ENCODE measurements around the gene ADGRL4.
"Not testable (repeated sequence)": the region's sequence is repeated elsewhere in the genome, so short reads cannot be mapped to it uniquely, and the experiment has no call there.

The ADGRL4 gene

DNA sequence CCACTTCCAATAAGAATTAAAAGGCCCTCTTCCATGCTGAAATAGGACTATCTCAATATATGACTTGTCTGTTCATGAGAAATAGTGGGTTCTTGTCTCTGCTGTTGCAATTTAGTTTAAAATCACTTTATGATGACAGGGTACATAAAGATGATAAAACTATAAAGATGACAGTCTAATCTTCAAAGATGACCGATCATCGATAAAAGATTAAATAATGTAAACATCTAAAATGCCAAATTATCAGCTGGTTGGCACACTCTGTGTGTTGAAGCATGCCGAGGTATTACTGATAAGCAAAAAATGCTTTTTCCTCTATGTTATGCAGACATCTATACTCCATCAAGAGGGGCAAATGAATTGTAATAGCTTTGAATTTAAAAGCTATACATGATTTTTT lies 89.5 kb downstream of the ADGRL4 start:
- no peak for DNase-seq (ENCODE audit: low read depth)

DNA sequence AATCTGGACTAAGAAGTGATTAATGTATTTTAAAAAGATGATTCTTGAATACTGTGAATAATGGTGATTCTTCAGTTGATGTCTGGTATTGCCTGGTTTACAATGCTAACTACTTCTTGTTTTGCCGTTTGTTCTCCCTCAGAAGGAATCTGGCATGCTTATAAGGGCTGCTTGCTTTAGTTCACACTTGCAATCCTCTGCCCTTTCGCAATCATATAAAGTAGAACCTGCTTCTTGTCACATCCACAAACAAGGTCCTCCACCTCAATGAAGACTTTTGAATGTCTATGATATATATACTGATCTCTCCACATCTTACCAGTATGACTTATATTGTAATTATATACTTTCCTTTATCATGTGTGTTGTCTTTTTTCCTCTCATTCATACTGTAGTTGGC lies 92.6 kb downstream of the ADGRL4 start:
- no peak for DNase-seq (ENCODE audit: low read depth)

DNA sequence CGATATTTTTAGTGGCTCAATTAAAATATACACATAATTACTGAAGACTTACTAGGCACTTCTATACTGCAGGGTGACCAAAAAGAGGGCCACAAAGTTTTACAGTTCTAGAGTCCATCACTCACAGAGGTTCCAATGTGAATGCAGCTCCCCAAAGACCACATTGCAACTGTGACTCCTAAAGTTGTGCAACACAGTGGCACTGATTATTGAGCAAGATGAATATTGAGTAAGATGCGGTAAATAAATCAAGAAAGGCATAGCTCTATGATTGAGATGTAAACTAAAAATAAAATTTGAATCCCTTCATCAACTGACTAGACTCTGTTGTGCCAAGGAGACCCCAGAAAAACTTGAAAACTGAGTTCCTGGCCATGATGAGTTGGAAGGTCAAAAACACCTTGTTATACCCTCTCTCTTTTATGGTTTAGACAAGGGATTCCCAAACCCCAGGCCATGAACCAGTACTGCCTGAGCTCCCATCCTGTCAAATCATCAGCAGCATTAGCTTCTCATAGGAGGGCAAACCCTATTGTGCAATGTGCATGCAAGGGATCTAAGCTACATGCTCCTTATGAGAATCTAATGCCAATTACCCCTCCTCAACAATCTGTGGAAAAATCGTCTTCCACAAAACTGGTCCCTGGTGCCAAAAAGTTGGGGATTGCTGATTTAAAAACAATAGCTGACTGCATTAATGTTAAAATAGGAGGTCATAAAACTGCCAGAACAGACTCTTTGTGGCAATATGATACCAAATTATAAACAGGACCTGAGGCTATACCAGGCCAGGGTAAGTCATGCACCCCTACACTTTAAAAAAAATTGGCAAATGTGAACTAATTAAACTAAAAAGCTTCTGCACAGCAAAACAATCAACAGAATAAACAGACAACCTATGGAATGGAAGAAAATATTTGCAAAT lies 94.3 kb downstream of the ADGRL4 start:
- DNase-seq (ENCODE audit: low read depth) = no peak

DNA sequence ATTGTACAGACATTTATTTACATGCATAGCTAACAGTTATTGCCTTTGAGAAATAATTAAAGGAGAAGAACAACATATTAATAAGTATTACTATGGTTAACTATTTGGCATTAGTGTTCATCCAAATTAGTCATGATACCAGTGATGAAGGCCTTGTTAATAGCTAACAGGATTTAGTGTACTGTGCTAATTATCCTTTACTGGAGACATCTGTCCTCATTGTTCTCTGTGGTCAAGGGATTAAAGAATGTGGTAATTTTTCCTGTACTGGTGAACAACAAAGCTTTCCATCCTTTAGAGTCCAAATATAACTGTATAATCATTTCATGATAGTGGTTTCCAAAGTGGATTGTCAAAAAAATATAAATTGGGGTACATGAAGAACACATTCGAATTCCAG lies 103.9 kb downstream of the ADGRL4 start:
- no peak for DNase-seq (ENCODE audit: low read depth)

DNA sequence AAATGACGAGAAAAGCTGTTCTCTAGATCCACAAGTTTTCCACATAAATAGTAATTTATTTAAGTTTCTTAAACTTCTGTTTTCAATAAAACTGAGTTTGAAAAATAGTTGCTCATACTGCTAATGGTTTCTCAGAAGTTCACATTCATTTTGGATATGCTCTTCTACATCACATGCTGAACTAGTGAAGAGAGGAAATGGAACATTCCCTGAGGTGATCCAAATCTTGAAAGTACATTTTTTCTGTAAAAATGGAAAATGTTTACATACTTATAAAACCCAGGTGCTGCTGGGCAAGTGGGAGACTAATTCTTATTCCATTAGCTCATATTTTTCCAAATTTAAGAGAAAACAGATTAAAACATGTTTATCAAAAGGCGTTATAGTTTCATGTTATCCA lies 111.7 kb downstream of the ADGRL4 start:
- DNase-seq (ENCODE audit: low read depth) = no peak

DNA sequence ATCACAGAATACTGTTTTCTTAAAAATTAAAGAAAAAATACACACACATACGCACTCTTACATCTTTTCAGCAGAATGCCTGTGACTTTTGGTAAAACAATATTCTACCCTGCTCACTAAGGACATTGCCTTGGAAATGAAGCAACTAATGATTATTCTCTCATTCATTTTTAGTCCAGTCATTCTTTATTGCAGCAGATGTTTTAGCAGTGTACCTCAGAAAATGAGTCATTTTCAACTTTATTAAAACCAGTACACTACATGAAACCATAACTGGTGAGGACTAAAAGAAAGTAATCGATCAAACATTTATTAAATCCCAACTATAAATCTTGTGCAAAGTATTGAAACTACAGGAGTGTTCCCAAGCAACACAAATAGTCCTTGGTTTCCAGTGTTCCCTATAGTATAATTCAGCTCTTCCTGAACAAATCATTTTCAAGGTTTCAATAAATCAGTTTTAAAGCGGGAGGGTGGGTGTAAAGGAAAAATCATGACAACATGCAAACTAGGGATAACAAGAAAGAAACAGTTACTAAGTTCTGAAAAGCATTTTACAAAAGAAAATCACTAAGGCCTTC lies 114.2 kb downstream of the ADGRL4 start:
- DNase-seq (ENCODE audit: low read depth) = no peak

DNA sequence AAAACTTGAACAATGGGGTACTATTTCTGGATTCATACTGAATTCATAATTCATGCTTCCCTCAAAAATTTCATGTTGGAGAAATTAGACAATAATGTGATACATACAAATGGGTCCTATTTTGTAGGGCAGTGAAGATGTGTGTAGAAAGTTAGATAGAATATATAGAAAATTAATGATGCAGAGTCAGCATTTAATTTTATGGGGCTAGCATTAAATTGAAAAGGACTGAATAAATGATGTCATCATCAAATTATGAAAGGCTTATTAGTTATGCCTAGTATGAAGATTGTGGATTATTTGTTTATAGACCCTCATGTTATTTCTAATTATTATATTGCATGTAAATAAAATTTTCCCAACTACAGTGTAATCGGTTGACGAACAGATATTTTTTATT lies 119.1 kb downstream of the ADGRL4 start:
- no peak for DNase-seq (ENCODE audit: low read depth)

DNA sequence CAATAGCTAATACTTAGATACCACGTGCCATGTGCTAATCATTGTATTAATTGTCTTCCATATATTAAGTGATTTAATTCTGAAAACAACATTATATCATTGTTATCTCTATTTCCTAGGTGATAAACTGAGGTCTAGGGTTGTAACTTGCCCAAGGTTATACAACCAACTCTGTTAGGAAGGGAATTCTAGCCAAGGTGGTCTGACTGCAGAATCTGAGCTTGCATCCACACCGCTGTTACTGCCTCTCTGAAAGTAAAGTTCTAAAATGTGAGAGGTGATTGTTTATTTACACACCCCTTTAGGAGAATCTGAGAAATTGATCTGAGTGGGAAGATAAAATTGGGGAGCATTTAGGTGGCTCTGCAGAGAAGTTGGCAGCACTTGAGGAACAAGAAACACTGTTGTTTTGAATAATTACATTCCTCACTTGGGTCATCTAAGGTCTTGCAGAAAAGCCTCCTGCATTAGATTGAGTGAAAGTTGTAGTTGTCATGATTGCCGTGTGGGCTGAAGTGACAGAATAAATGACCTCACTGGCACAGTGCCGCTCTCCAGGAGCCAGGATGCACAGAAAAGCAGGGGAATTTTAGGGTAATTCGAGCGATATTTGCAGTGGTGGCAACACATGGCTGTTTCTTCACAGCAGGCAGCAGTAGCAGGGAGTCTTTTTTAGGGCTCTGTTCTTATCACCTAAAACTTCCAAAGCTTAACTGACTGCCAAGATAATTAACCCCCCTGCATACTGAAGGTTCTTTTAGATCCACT lies 121.7 kb downstream of the ADGRL4 start:
- DNase-seq (ENCODE audit: low read depth) = no peak

DNA sequence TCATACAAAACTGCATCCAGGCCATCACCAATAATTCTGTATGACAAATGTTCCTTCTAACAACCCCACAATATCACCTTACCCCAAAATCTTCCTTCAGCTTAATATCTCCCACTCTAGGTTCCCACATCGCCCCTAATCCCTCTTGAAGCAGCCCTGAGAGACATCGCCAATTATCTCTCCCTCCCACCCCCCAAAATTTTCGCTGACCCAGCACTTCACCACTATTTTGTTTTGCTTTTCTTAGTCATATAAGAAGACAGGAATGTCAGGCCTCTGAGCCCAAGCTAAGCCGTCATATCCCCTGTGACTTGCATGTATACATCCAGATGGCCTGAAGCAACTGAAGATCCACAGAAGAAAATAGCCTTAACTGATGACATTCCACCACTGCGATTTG lies 126.3 kb downstream of the ADGRL4 start:
- no peak for DNase-seq (ENCODE audit: low read depth)

DNA sequence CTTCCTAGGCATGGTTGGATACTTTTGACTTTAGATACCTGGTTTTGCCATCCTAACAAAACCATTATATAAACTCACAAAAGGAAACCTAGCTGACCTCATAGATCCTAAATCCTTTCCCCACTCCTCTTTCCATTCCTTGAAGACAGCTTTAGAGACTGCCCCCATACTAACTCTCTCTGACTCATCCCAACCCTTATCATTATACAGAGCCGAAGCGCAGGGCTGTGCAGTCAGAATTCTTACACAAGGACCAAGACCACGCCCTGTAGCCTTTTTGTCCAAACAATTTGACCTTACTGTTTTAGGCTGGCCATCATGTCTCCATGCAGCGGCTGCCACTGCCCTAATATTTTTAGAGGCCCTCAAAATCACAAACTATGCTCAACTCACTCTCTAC lies 130.5 kb downstream of the ADGRL4 start:
- DNase-seq (ENCODE audit: low read depth) = not testable (repeated sequence)

DNA sequence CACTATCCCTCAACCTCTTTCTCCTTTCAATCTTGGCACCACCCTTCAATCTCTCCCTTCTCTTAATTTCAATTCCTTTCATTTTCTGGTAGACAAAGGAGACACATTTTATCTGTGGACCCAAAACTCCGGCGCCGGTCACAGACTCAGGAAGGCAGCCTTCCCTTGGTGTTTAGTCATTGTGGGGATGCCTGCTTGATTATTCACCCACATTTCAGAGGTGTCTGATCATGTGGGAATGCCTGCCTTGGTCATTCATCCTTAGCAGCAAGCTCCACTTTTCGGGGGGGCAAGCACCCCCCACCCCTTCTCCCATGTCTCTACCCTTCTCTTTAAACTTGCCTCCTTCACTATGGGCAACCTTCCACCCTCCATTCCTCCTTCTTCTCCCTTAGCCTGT lies 133.7 kb downstream of the ADGRL4 start:
- DNase-seq (ENCODE audit: low read depth) = not testable (repeated sequence)

DNA sequence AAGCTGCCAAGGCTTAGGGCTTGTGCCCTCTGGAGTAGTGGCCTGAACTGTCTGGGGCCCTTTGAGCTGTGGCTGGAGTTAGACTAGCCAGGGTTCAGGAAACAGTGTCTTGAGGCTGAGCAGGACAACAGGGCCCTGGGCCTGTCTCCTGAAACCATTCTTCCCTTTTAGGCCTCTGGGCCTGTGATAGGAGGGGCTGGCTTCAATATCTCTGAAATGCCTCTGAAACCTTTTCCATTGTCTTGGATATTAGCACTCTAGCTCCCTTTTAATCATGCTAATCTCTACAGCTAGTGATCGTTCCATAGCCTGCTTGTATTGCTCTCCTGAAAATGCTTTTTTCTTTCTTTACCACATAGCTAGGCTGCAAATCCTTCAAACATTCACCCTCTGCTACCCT lies 135.3 kb downstream of the ADGRL4 start:
- no peak for DNase-seq (ENCODE audit: low read depth)

DNA sequence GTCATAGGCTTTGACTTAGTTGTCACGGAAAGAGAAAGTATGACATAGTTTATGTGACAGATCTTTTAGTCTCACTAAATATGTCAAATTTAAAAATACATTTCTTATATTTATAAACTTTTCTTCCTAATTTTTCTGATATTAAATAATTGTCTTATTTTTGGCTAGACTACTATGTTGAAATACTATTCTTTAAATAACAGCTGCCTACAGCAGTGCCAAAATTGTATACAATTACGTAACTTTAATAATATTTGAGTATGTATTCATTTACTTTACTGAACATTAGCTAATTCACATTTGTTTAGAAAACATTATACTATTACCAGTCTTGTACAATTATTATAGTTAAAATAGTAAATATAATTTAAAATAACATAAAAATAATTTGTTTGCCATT lies 137.4 kb downstream of the ADGRL4 start:
- DNase-seq (ENCODE audit: low read depth) = no peak

DNA sequence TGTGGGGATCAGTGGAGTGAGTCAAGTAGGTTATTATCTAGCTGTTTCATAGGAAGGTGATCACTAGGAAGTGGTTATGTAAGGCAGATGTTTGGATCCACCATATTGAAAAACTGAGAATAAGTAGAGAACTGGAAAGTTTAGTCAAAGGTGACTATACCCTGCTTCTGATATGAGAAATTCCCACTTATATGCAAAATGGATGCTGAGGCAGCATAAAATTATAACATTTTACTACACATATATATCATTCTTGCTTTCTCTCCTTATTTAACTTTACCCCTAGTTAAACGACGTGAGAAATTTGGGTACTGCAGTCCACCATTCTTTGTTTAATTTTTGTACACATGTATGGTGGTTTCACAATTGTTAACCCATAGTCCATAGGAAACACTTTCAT lies 142.4 kb downstream of the ADGRL4 start:
- DNase-seq (ENCODE audit: low read depth) = no peak

DNA sequence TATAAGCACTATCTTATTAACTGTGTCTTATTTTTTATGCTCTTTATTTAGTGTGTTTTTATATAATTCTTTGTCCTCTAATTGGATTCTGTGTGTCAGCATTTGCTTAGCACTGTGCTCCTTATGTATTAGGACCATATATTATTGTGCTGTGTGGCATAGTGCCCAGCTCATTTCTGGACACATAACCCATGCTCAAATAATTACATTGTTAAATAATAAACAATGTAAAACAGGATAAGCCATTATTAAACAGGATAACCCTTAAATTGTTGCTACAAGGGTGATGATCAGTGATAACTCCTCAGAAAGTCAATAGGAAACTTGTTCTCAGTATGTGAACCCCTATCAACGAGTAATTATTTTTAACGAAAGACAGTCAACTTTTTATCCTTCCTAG lies 150.4 kb downstream of the ADGRL4 start:
- DNase-seq (ENCODE audit: low read depth) = no peak

DNA sequence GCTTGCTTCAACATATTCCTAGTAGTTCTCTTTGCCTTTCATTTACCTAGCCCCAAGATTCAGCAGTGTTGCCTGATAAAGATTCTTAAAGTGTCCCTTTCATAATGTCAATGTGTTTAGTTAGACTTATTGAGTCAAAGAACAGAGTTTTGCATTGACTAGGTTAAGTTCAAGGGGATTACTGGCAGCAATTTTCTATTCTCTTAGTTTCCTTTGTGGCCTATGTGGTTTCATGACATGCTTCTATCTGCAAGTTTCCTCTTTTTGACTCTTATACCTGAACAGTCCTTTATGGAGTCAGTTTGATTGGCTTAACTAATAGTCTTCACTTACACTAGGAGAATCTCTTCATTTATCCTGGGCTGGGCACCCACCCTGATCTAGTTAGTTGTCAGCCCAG lies 151.3 kb downstream of the ADGRL4 start:
- DNase-seq (ENCODE audit: low read depth) = no peak

DNA sequence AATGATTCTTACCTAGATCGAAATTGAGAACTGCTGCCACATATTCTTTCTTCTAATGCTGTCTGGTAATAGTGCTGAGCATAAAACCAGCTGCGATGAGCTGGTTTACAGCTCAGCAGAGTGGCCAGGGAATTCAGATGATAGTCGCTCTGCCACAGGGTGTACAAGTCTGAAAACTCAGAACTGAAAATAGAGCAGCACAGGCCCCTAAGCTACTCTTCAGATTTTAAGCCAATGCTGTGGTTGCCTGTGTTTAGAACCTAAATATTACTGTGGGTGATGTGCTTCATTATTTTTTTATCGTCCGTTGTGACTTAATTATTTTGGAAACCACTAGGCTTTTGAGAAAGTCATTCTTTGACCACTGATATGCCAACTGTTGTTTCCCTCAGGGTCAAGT lies 152.0 kb downstream of the ADGRL4 start:
- DNase-seq (ENCODE audit: low read depth) = no peak

DNA sequence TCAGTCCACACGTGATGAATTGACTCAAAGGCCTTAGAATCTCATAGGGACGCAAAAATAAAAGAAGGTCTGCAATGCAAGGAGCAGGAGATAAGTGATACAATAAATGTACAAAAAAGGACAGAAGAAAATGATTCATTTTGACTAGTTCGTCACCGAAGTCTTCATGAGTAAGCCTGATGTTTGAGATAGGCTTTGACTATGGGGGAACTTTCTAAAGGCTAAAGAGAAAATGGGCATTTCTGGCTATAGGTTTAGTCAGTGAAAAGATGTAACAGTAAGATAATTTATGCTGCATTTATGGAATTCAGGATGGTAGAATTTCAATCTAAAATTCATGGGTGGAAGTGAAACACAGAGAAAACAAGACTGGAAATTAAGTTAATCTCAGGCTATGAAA lies 163.0 kb downstream of the ADGRL4 start:
- no peak for DNase-seq (ENCODE audit: low read depth)

DNA sequence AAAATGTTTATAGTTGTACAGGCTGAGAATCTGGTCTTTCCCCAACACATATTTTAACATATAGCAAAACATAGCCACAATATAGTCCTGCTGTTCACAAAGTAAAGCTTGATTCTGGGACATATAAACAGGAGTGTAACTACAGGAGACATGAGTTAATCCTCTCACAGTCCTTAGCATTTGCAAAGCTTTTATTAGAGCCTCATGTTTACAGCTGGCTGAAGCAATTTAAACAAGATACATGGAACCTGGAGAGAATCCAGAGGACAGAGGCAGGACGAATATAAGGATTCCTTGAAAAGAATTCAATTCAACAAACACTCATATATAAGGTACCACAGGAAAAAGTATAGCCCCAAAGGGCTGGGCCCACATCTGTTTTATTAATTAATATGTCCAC lies 163.4 kb downstream of the ADGRL4 start:
- no peak for DNase-seq (ENCODE audit: low read depth)

DNA sequence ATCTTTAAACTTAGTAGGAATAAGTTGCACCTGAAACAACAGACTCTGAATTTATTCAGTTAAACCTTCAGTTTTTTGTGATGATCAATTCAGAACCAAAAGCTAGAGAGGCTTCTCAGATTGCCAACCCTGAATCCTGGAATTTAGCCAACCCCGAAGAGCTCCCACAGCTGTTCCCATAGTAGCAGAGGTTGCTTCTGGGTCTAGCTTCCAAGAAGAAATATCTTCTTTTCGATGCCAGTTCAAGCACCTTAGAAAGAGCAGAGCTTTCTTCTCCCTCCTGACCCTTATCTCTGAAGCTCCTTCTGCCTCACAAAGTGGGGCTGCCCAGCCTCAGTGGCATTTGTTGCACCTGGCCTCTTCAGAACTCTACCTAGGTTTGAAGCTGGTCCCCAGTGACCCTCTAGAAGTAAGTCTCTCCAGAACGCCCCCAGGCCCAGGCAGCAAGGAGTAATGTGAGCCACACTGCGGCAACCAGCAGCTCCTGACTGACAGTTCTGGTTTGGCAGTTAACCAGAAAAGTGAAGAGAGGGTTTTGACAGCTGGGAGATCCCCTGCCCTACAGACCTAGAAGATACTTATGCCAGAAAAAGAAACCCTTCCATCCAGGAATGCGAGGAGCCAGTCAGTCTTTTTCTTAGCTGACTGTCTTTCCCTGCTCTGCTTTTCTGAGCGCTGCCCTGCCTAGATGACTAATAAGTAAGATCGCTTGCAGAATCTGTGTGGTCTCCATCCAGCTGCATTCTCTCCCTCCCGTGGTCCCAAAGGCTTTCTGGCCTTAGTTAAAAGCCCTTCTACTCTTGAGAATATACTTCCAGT lies 165.9 kb downstream of the ADGRL4 start:
- DNase-seq (ENCODE audit: low read depth) = no peak

Data from T follicular helper cell (primary cell).